ENCODE data around the gene SIX3.

The SIX3 gene

DNA sequence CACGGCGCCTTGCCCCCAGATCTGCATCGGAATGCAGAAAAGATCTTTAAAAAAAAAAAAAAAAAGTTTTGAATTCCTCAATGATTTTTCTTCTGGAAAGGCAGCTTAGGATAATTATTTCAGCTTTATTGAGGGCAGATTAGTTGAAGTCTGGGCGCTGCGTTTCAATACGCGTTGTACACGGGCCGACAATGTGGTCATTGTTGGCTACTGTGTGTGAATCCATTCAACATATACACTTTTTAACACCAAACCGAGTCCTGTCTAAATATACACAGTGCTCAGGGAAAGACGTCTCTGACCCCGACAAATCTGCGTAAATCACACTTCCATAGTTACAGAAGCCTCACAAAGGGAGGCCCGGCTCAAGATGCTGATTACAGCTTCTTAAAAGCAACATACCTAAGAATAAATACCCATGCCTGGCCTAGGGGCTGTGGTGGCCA lies 1.4 kb upstream of the SIX3 start:
- Histone ChIP-seq H3K9ac (ENCODE audit: insufficient read length, low read depth) (no peak overlapping the region), H3K9me3 (ENCODE audit: insufficient read depth, low read length) (no peaks in the 10 kb centered on the region), H3K4me1 (ENCODE audit: insufficient read depth, insufficient read length) (peaks cover 17% of the 10 kb centered on the region), H3K36me3 (ENCODE audit: insufficient read depth, insufficient read length, low read length) (no peaks in the 10 kb centered on the region), H3K27me3 (ENCODE audit: insufficient read depth, insufficient read length) (peaks cover 95% of the 10 kb centered on the region), H3K4me3 (ENCODE audit: insufficient read length, low read depth) (no peak overlapping the region)
- TF ChIP-seq ZNF274 (IDR thresholded peaks at IDR 0.05; ENCODE audit: low read depth, low read length) (no peak), SUZ12 (IDR thresholded peaks at IDR 0.05; ENCODE audit: extremely low read depth, insufficient read depth, insufficient read length) (peak; percentile 76)
- no peak for DNase-seq (ENCODE audit: low read depth, low spot score)

DNA sequence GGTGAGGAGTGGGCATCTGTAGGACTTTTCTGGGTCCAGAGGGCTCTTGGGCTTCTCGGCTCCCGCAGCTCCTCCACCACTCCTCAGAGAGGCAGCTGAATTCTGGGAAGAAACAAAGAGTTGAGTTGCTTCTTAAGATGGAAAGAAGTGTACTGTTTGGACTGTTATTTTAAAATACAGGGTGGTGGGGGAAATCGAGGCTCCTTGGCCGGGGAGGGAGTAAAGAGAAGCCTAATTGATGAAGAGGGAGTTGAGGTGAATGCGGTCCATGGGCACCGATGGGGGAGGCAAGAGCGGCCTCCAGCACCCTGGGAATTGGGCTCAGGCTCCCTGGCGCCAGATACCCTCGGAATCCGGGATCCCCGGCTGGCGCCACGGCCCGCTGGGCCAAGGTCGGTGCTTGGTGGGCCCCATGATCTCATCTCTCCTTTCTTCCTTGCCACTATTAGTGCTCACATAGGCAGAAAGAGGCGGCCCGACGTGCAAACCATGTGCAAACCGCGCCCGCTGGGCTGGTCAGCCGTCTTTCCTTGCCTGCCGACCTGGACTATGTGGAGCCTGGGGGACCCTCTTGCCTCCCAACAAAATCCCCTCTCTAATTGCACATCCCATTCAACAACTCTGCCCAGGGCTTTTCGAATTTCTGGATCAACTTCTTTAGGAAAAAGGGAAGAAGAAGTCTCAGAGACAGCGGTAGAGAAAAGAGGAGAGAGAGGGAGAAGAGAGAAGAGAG lies 604 bp upstream of the SIX3 start:
- H3K4me3 ChIP-seq (ENCODE audit: insufficient read length, low read depth): no peak overlapping the region
- TF ChIP-seq YY1 (IDR thresholded peaks at IDR 0.05; ENCODE audit: insufficient read depth, insufficient read length): no peak
- TF ChIP-seq SUZ12 (IDR thresholded peaks at IDR 0.05; ENCODE audit: extremely low read depth, insufficient read depth, insufficient read length): no peak
- TF ChIP-seq ZNF274 (IDR thresholded peaks at IDR 0.05; ENCODE audit: low read depth, low read length): no peak
- H3K36me3 ChIP-seq (ENCODE audit: insufficient read depth, insufficient read length, low read length): no peaks in the 10 kb centered on the region
- H3K4me1 ChIP-seq (ENCODE audit: insufficient read depth, insufficient read length): peaks cover 17% of the 10 kb centered on the region
- peaks cover 95% of the 10 kb centered on the region for H3K27me3 ChIP-seq (ENCODE audit: insufficient read depth, insufficient read length)
- H3K9ac ChIP-seq (ENCODE audit: insufficient read length, low read depth): no peak overlapping the region
- H3K9me3 ChIP-seq (ENCODE audit: insufficient read depth, low read length): no peaks in the 10 kb centered on the region
- no peak for DNase-seq (ENCODE audit: low read depth, low spot score)

DNA sequence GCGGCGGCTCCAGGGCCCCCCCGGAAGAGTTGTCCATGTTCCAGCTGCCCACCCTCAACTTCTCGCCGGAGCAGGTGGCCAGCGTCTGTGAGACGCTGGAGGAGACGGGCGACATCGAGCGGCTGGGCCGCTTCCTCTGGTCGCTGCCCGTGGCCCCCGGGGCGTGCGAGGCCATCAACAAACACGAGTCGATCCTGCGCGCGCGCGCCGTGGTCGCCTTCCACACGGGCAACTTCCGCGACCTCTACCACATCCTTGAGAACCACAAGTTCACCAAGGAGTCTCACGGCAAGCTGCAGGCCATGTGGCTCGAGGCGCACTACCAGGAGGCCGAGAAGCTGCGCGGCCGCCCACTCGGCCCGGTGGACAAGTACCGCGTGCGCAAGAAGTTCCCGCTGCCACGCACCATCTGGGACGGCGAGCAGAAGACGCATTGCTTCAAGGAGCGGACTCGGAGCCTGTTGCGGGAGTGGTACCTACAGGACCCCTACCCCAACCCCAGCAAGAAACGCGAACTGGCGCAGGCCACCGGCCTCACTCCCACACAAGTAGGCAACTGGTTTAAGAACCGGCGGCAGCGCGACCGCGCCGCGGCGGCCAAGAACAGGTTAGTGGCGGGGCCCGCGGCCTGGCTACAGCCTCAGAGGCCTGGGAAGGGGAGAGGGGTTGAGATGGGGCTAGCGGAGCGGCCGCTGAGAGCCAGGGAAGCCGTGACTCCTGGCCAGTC lies 965 bp downstream of the SIX3 start:
- no peak for DNase-seq (ENCODE audit: low read depth, low spot score)
- Histone ChIP-seq H3K9ac (ENCODE audit: insufficient read length, low read depth) (peak overlapping the region; percentile 32), H3K9me3 (ENCODE audit: insufficient read depth, low read length) (no peaks in the 10 kb centered on the region), H3K4me3 (ENCODE audit: insufficient read length, low read depth) (peak overlapping the region; percentile 9), H3K27me3 (ENCODE audit: insufficient read depth, insufficient read length) (peaks cover 98% of the 10 kb centered on the region), H3K4me1 (ENCODE audit: insufficient read depth, insufficient read length) (peaks cover 13% of the 10 kb centered on the region), H3K36me3 (ENCODE audit: insufficient read depth, insufficient read length, low read length) (no peaks in the 10 kb centered on the region)
- no peak for TF ChIP-seq YY1 (IDR thresholded peaks at IDR 0.05; ENCODE audit: insufficient read depth, insufficient read length)
- TF ChIP-seq ZNF274 (IDR thresholded peaks at IDR 0.05; ENCODE audit: low read depth, low read length): no peak
- TF ChIP-seq SUZ12 (IDR thresholded peaks at IDR 0.05; ENCODE audit: extremely low read depth, insufficient read depth, insufficient read length): peak; percentile 85

DNA sequence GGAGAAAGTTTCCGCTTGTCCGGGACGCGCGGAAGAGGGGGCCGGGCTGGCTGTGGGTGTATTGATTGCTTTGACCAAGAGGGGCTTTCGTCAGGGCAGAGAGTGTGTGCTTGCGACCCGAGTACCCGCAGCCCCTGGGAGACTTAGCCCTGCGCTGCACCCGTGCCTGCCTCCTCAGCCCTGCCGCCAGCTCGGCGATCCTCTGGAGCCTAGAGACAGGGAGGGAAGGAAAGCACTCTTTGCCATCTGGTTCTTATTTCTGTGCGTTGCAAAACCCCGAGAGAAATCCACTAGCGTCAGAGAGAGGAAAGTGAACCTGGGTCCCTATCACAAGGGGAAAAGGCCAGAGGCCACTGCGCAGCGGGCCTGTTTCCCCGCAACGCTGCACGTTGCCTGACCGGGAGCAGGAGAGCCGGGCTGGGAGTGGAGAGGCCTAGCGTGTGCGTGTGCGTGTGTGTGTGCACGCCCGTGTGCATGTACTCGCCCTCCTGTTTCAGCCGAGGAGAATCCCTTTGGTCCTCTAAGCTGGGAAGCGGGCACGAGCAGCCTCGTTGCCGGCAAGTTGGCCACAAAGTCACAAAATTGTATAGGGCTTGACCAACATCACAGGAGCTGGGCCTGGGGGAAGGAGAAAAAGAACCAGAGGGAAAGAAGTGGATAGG lies 1.7 kb downstream of the SIX3 start:
- H3K9ac ChIP-seq (ENCODE audit: insufficient read length, low read depth): peak overlapping the region; percentile 3
- H3K4me1 ChIP-seq (ENCODE audit: insufficient read depth, insufficient read length): peaks cover 13% of the 10 kb centered on the region
- no peak overlapping the region for H3K4me3 ChIP-seq (ENCODE audit: insufficient read length, low read depth)
- peaks cover 100% of the 10 kb centered on the region for H3K27me3 ChIP-seq (ENCODE audit: insufficient read depth, insufficient read length)
- TF ChIP-seq ZNF274 (IDR thresholded peaks at IDR 0.05; ENCODE audit: low read depth, low read length) (no peak), YY1 (IDR thresholded peaks at IDR 0.05; ENCODE audit: insufficient read depth, insufficient read length) (no peak)
- no peak for DNase-seq (ENCODE audit: low read depth, low spot score)
- no peaks in the 10 kb centered on the region for H3K9me3 ChIP-seq (ENCODE audit: insufficient read depth, low read length)
- no peaks in the 10 kb centered on the region for H3K36me3 ChIP-seq (ENCODE audit: insufficient read depth, insufficient read length, low read length)

DNA sequence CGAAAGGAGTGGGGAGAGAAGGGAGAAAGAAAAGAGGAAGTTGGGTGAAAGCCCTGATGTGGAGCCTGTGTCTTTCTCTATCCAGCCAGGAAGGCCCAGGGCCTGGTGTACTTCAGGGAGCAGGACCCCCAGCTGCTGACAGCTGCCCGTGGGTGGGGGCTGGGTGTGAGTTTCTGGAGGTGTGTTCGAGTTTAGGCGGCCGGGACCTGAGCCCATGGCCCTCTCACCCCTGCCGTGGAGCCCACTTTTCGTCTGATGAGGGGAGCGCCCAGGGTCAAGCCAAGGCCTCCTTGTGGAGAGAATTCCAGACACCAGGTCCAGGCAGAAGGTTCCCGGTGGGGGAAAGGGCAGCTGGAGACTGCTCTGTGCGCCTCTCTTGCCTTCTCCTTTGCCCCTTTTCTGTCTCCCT lies 2.2 kb downstream of the SIX3 start:
- no peaks in the 10 kb centered on the region for H3K9me3 ChIP-seq (ENCODE audit: insufficient read depth, low read length)
- no peak for DNase-seq (ENCODE audit: low read depth, low spot score)
- peaks cover 11% of the 10 kb centered on the region for H3K4me1 ChIP-seq (ENCODE audit: insufficient read depth, insufficient read length)
- no peak overlapping the region for H3K9ac ChIP-seq (ENCODE audit: insufficient read length, low read depth)
- TF ChIP-seq ZNF274 (IDR thresholded peaks at IDR 0.05; ENCODE audit: low read depth, low read length) (no peak), SUZ12 (IDR thresholded peaks at IDR 0.05; ENCODE audit: extremely low read depth, insufficient read depth, insufficient read length) (no peak), YY1 (IDR thresholded peaks at IDR 0.05; ENCODE audit: insufficient read depth, insufficient read length) (no peak)
- H3K27me3 ChIP-seq (ENCODE audit: insufficient read depth, insufficient read length): peaks cover 100% of the 10 kb centered on the region
- no peaks in the 10 kb centered on the region for H3K36me3 ChIP-seq (ENCODE audit: insufficient read depth, insufficient read length, low read length)
- no peak overlapping the region for H3K4me3 ChIP-seq (ENCODE audit: insufficient read length, low read depth)

DNA sequence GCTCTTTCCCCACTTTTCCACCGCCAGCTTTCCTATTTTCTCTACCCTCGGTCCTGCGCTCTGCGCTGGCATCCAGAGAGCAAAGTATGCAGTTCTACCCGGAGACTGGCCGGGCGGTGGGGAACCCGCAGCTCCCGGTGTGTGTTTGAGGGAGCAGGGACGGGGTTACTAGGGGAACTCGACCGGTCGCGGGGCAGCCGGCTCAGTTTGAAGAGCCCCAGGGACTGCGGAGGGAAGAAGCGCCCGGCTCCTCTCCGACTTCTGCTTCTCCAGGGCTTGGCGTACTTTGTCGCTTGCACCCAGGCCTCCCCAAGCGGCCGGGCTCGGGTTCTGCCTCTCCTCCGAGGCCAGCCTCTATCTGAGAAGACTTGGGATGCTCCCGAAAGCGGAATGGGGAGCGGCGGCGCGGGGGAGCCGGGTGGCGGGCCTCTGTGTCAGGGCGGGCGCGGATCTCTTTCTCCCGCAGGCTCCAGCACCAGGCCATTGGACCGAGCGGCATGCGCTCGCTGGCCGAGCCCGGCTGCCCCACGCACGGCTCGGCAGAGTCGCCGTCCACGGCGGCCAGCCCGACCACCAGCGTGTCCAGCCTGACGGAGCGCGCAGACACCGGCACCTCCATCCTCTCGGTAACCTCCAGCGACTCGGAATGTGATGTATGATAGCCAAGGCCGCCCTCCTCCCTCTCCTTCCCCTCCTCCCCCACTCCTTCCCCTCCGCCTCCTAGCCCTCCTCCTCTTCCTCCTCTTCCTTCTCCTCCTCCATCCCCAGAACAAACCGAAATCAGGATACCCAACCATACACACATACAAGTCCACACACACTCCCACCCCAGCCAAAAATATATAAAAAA lies 2.8 kb downstream of the SIX3 start:
- TF ChIP-seq YY1 (IDR thresholded peaks at IDR 0.05; ENCODE audit: insufficient read depth, insufficient read length) (no peak), SUZ12 (IDR thresholded peaks at IDR 0.05; ENCODE audit: extremely low read depth, insufficient read depth, insufficient read length) (peak; percentile 98)
- Histone ChIP-seq H3K4me3 (ENCODE audit: insufficient read length, low read depth) (peak overlapping the region; percentile 26), H3K9me3 (ENCODE audit: insufficient read depth, low read length) (no peaks in the 10 kb centered on the region), H3K27me3 (ENCODE audit: insufficient read depth, insufficient read length) (peaks cover 100% of the 10 kb centered on the region), H3K36me3 (ENCODE audit: insufficient read depth, insufficient read length, low read length) (no peaks in the 10 kb centered on the region), H3K9ac (ENCODE audit: insufficient read length, low read depth) (no peak overlapping the region), H3K4me1 (ENCODE audit: insufficient read depth, insufficient read length) (peaks cover 11% of the 10 kb centered on the region)
- no peak for DNase-seq (ENCODE audit: low read depth, low spot score)

Measured in NT2/D1 (cell line).